Activated CD8-positive, alpha-beta T cell treated with anti-CD3 and anti-CD28 coated beads for 36 hours (primary cell): ENCODE data around the gene LRPPRC. TPM values are rescaled to one million over a fixed set of nuclear protein-coding genes. Genes with fewer than 3 reads are reported as not detected.
A peak's percentile ranks its signal among the peaks of the same experiment; 100 is the strongest.
"Not testable (repeated sequence)": the region's sequence is repeated elsewhere in the genome, so short reads cannot be mapped to it uniquely, and the experiment has no call there.

Experiments used
- ATAC-seq: fragments of 200-7000 bp; cut with Tn5 transposase; one replicate; pipeline ENCODE4 v1.10.0; 2021; ENCODE audit warnings: mild to moderate bottlenecking, moderate library complexity
- CTCF ChIA-PET: fragments of 350-600 bp; sonication (Branson Sonifier 250); formaldehyde crosslinking; loops from one replicate; lab custom pipeline; 2021; ENCODE audit warnings: antibody characterized with exemption; lab: Charles Lee
- POLR2A ChIA-PET: fragments of 350-600 bp; sonication (Branson Sonifier 250); formaldehyde crosslinking; loops from one replicate; lab custom pipeline; 2021; ENCODE audit warnings: antibody characterized with exemption; lab: Charles Lee
- DNase-seq: peaks from one replicate; pipeline ENCODE4 v3.0.0-alpha.2; 2020
- H3K27ac Mint-ChIP-seq: one replicate; pipeline ENCODE4 v1.8.0; 2021; ENCODE audit warnings: mild to moderate bottlenecking, mixed read lengths
- H3K27me3 Mint-ChIP-seq: one replicate; pipeline ENCODE4 v1.8.0; 2021; ENCODE audit warnings: mixed read lengths
- H3K36me3 Mint-ChIP-seq: one replicate; pipeline ENCODE4 v1.8.0; 2021; ENCODE audit warnings: low read depth, mixed read lengths
- H3K4me1 Mint-ChIP-seq: one replicate; pipeline ENCODE4 v1.8.0; 2021; ENCODE audit warnings: low read depth, mixed read lengths
- H3K4me3 Mint-ChIP-seq: one replicate; pipeline ENCODE4 v1.8.0; 2021; ENCODE audit warnings: mild to moderate bottlenecking, moderate library complexity, mixed read lengths
- H3K9me3 Mint-ChIP-seq: one replicate; pipeline ENCODE4 v1.8.0; 2021; ENCODE audit warnings: mixed read lengths
- intact Hi-C: fragments of 100-400 bp; cut with micrococcal nuclease; formaldehyde crosslinking; loops from one replicate; pipeline ENCODE4 v1.10.0; 2022
- total RNA-seq, 2 experiments: library from RNA; stranded (reverse); gene quantifications; one replicate each; pipeline ENCODE4 v1.2.3, GENCODE V29; 2021
- TF ChIP-seq, protein P1 (sequence below): fragments of 200-600 bp; IDR thresholded peaks from one replicate; pipeline ENCODE4 v1.8.0; 2022; ENCODE audit warnings: antibody characterized with exemption, mild to moderate bottlenecking

The LRPPRC gene
- total RNA-seq, 2 experiments from 2014 or later: 207 to 225 TPM

DNA sequence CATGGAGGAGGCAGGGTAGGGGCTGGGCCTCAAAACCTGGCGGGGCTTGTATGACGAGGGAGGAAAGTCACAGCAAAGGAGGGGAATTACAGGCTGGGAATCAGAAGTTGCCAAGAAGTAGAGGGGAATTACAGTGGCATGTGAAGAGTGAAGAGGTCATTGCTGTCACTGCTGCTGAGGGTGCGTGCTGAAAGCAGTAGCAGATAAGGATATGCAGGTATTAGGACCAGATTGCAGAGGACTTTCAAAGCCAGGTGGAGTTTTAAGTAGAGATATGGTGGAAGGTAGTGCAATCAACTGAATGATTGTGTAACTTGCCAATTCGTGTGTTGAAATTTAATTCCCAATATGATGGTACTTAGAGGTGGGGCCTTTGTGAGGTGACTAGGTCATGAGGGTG lies 19.4 kb upstream of the LRPPRC start:
- Mint-ChIP-seq H3K36me3 (no peaks in the 10 kb centered on the region), H3K9me3 (no peaks in the 10 kb centered on the region), H3K4me1 (peaks cover 2% of the 10 kb centered on the region), H3K27ac (no peak overlapping the region), H3K4me3 (no peak overlapping the region), H3K27me3 (peaks cover 13% of the 10 kb centered on the region)
- no peak for DNase-seq
- ATAC-seq: no peak
- ChIA-PET POLR2A (no interaction called here), CTCF (interaction anchor here (1.6 kb wide), 1 partner anchor 29 kb away, joined by 4 read pairs; no protein-coding TSS in a partner anchor)
- intact Hi-C loops: no loop called here
- TF ChIP-seq, protein P1, sequence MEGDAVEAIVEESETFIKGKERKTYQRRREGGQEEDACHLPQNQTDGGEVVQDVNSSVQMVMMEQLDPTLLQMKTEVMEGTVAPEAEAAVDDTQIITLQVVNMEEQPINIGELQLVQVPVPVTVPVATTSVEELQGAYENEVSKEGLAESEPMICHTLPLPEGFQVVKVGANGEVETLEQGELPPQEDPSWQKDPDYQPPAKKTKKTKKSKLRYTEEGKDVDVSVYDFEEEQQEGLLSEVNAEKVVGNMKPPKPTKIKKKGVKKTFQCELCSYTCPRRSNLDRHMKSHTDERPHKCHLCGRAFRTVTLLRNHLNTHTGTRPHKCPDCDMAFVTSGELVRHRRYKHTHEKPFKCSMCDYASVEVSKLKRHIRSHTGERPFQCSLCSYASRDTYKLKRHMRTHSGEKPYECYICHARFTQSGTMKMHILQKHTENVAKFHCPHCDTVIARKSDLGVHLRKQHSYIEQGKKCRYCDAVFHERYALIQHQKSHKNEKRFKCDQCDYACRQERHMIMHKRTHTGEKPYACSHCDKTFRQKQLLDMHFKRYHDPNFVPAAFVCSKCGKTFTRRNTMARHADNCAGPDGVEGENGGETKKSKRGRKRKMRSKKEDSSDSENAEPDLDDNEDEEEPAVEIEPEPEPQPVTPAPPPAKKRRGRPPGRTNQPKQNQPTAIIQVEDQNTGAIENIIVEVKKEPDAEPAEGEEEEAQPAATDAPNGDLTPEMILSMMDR: no peak

DNA sequence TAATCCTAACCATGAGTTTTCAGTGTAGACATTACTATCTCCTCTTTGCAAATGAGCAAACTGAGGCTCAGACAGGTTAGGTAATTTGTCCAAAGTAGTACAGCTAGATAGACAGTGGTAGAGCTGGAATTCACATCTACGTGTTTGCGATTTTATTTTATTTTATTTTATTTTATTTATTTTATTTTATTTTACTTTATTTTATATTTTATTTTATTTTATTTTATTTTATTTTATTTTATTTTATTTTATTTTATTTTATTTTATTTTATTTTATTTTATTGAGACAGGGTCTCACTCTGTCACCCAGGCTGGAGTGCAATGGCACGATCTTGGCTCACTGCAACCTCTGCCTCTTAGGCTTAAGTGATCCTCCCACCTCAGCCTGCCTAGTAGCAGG lies 17.4 kb upstream of the LRPPRC start:
- H3K4me3 Mint-ChIP-seq, H3K27ac Mint-ChIP-seq, H3K9me3 Mint-ChIP-seq, H3K4me1 Mint-ChIP-seq, DNase-seq, POLR2A ChIA-PET, intact Hi-C loops, H3K36me3 Mint-ChIP-seq, ATAC-seq: not testable (repeated sequence)
- H3K27me3 Mint-ChIP-seq: peaks cover 13% of the 10 kb centered on the region
- CTCF ChIA-PET: interaction anchor here (1.0 kb wide), 1 partner anchor 31 kb away, joined by 3 read pairs; no protein-coding TSS in a partner anchor

DNA sequence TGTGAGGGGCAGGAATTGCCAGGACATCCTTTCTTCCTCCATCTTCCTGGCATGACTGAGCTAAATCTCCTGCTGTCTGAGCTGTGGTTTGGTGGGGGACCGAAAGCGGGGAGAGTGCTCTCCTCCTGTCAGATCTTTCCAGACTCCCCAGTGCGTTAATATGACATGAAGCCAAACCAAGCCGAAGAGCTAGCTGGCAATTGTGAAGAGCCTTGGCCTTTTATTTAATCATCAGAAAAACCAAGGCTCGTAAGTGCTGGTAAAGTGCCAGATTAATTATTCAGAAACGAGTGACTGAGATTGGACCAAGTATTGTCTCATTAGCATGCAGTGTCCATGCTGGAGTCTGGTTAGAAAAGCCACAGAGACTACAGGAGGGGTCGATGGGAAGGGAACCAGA lies 14.5 kb upstream of the LRPPRC start:
- DNase-seq (no peak), ATAC-seq (no peak)
- intact Hi-C loops: no loop called here
- ChIA-PET POLR2A (interaction anchor here (0.8 kb wide), 1 partner anchor 14 kb away, joined by 3 read pairs; no protein-coding TSS in a partner anchor), CTCF (interaction anchor here (1.6 kb wide), 1 partner anchor 34 kb away, joined by 4 read pairs; no protein-coding TSS in a partner anchor)
- Mint-ChIP-seq H3K4me1 (peaks cover 9% of the 10 kb centered on the region), H3K4me3 (no peak overlapping the region), H3K9me3 (no peaks in the 10 kb centered on the region), H3K27ac (no peak overlapping the region), H3K36me3 (no peaks in the 10 kb centered on the region), H3K27me3 (peaks cover 12% of the 10 kb centered on the region)
- TF ChIP-seq, protein P1: no peak

DNA sequence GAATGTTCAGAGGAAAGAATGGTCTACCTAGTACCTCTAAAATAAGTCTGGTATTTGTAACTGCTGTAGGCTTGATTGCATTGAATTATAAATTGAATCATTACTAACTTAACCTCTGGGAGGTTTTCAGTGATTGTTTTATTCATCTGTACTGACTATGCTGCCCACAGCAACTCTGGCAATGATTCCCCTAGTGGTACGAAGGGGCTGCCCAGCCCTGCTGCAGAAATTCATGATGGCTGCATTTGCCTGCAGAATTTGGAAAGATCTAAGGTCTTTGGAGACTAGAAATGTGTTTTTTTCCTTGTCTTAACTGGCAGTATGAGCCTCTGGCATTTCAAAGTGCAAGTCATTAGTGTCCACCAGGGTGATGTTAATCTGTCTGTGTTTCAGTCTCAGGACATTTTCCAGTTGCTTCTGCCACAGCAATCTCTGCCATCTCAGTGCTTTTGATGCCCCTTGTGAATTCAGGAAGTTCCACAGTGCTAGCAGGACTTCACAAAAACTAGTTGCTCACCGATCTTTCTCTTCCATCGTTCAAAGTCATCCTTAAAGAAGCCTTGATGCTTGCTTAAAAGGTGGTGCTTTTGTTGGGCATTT lies 13.4 kb upstream of the LRPPRC start:
- H3K27ac Mint-ChIP-seq: no peak overlapping the region
- H3K27me3 Mint-ChIP-seq: peaks cover 8% of the 10 kb centered on the region
- POLR2A ChIA-PET: interaction anchor here (0.7 kb wide), 1 partner anchor 31 kb away, joined by 4 read pairs; no protein-coding TSS in a partner anchor
- no peak overlapping the region for H3K4me3 Mint-ChIP-seq
- H3K4me1 Mint-ChIP-seq: peaks cover 14% of the 10 kb centered on the region
- intact Hi-C loops: no loop called here
- H3K36me3 Mint-ChIP-seq: no peaks in the 10 kb centered on the region
- TF ChIP-seq, protein P1: no peak
- CTCF ChIA-PET: interaction anchor here (1.6 kb wide), 1 partner anchor 35 kb away, joined by 4 read pairs; no protein-coding TSS in a partner anchor
- no peak for ATAC-seq
- no peaks in the 10 kb centered on the region for H3K9me3 Mint-ChIP-seq
- no peak for DNase-seq

DNA sequence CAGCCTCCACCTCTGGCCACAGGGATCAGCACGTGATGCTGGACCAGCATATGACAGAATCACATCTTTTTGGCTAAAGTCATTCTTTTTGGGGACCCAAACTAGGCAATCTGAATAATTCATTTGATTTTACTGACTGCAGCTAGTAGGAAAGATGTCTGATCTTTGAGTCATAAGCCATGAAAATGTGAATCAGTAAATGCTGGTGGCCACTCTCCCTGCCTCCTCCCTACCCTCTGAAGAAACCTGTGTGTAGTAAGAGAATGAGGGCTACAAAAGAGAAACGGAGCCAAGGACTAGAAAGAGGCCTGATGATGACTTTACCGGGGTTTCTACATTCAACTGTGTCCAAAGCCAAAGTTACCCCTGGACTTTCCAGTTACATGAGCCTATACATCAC lies 10.1 kb upstream of the LRPPRC start:
- DNase-seq: no peak
- Mint-ChIP-seq H3K4me1 (peaks cover 12% of the 10 kb centered on the region), H3K36me3 (no peaks in the 10 kb centered on the region), H3K4me3 (no peak overlapping the region), H3K27ac (peak overlapping the region; percentile 64), H3K9me3 (no peaks in the 10 kb centered on the region), H3K27me3 (no peaks in the 10 kb centered on the region)
- ATAC-seq: peak; percentile 45
- ChIA-PET POLR2A (interaction anchor here (1.5 kb wide), 1 partner anchor 10 kb away, joined by 5 read pairs; the partner anchor contains the start of gene LRPPRC), CTCF (no interaction called here)
- intact Hi-C loops: no loop called here
- TF ChIP-seq, protein P1: no peak
